Skeletal muscle cell (primary cell): ENCODE measurements around the gene CALHM5.

Source experiments
- DNase-seq: peaks from one replicate; pipeline ENCODE4 v3.0.0-alpha.2; 2010; ENCODE audit warnings: low read depth
- H3K4me3 ChIP-seq: 2 replicates; pipeline ENCODE4 v1.5.1; 2011; ENCODE audit warnings: low read depth, mild to moderate bottlenecking, control low read depth, low read length, moderate library complexity

CALHM5 gene

DNA sequence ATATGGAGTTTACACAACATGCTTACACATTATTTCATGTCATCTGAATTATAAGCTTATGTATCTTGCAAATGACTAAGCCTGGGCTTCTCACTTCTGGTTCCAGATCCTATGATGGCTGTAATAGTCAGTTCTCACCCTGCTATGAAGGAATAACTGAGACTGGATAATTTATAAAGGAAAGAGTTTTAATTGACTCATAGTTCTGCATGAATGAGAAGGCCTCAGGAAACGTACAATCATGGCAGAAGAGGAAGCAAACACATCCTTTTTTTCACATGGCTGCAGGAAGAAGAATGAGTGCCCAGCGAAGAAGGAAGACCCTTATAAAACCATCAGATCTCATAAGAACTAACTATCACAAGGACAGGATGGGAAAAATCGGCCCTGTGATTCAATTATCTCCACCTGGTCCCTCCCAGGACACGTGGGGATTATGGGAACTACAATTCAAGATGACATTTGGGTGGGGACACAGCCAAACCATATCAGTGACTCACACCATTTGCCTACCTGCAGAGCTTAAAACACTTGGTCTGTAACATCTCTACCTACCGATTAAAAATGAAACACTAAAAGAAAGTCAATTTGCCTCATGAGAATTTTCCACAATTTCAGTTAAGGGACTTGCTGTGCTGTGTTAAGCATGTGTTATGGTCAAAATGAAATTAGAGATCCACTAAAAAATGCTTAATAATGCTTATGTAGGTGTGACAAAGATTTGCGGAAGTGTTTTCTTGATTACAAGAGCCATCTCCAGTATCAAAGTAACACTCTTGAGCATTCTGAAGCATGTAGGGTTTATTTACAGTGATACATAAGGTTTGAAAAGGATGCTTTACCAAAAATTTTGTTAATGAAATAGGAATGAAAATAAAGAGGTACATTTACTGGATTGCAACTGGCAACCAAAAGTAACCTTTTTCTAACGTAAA, 57.6 kb downstream of the CALHM5 start:
- no peak overlapping the region for H3K4me3 ChIP-seq
- no peak for DNase-seq

DNA sequence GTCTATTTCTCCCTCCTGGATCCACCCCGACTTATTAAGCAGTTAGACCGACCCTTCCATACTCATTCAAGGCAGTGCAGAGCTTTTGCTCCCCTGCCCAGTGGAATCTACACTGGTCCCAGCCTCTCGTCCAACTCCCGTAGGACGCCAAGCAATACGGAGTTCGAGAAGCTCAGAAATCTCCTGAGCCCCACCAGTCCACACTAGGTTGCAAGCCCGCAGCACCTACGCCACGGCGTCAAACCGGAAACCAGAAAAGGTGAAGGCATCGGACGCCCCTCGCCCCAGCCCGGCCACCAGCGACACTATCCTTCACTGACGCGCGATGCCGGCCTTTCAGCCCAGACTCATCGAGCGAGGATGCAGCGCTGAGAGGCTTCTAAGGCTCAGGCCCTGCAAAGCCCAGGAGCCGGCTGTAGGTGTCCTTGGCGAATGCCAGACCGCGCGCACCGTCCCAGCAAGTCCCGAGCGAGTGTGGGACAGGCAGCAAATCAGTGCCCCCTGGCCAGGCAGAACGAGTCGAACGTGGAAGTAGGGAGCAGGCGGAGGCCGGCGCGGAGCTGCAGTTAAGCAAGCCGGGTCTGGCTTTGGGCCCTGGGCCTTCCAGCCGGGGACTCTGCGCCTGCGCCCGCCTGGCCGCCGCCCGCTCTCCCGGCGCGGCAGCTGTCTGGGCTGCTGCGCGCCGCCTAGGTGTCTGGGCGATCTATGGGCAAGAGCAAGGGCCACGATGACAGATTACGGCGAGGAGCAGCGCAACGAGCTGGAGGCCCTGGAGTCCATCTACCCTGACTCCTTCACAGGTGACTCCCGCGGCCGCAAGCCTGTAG, 59.6 kb downstream of the CALHM5 start, which contains the start of gene RWDD1:
TSS of gene RWDD1 (plus strand) at position 649 of the 827 bp plus-strand sequence. CDS start at position 728, 79 bp downstream.
- DNase-seq, result peak; percentile 100
- peak within 1 kb of the TSS; percentile 82 for H3K4me3 ChIP-seq

DNA sequence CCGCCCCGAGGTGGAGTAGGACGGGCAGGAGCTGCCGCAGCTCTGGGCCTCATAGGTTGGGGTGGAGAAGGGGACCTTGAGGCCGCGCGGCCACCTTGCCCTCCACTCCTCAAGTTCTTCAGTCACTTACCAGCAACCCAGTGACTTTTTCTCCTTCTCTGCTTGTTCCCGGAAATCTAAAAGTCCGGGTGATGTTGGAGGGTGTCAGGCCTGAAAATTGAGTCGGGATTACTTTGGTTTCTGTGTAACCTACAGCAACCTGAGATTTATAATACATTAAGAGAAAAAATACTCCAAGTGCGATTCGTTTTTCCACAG, 60.2 kb downstream of the CALHM5 start:
- peak overlapping the region; percentile 82 for H3K4me3 ChIP-seq
- no peak for DNase-seq

DNA sequence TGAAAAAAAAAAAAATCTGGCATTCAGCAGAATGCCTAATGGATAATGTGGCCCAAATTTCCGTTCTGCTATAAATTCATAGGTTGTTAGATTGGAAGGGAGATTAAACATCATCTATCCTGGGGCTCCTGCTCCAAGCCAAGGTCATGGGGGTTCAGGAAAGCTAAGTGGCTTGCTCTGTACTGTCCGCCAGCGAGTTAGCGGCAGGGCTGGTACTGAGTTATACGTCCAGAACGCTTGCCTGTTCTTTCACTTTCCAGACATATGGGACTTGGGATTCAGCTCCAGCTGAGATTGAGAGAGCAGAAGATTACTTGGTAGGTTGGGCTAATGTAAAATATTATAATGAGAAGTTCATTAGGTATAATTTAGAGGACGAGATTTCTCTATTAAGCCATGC, 60.7 kb downstream of the CALHM5 start:
- peak overlapping the region; percentile 82 for H3K4me3 ChIP-seq
- DNase-seq, result no peak
